SK-N-SH (cell line): ENCODE results near the gene SHISAL2B. TPM values are rescaled to one million over a fixed set of nuclear protein-coding genes. Genes with fewer than 3 reads are reported as not detected.
"Not testable (repeated sequence)": the region's sequence is repeated elsewhere in the genome, so short reads cannot be mapped to it uniquely, and the experiment has no call there.

Source experiments
- CTCF ChIA-PET: fragments of 300-600, 350-600 bp; formaldehyde crosslinking; extraction: SDS; loops from one replicate; lab custom pipeline; 2021; lab: Yijun Ruan, JAX
- POLR2A ChIA-PET: fragments of 350-600 bp; sonication (Branson Sonifier 250); formaldehyde crosslinking; extraction: SDS; loops from one replicate; lab custom pipeline; 2020; ENCODE audit warnings: antibody characterized with exemption, inconsistent platforms; lab: Yijun Ruan, JAX
- DNase-seq: peaks from one replicate; pipeline ENCODE4 v3.0.0; 2012
- H2AFZ ChIP-seq: fragments of 200-600 bp; sonication (generic); 2 replicates; pipeline ENCODE4 v1.8.1; 2016; ENCODE audit warnings: antibody characterized with exemption, mild to moderate bottlenecking, low read depth
- H3F3A ChIP-seq: fragments of 200-600 bp; sonication (generic); replicated peaks from 2 replicates; pipeline ENCODE3; 2016; ENCODE audit warnings: antibody characterized with exemption, mild to moderate bottlenecking; ENCODE audit not compliant: insufficient read depth
- H3K27ac ChIP-seq, 2 experiments: fragments of 200-500 bp in 1 of 2; fragments of 200-600 bp in 1 of 2; sonication (Bioruptor generic) in 1 of 2; sonication (generic), shearing (Covaris generic) in 1 of 2; 2 replicates each; pipeline versions ENCODE4 v1.5.1 to v1.6.1; 2014 to 2016; ENCODE audit warnings: low read depth in 2 of 2, inconsistent platforms in 1 of 2, low read length in 1 of 2, mild to moderate bottlenecking in 1 of 2, mixed read lengths in 1 of 2
- H3K27me3 ChIP-seq: fragments of 200-600 bp; sonication (generic), shearing (Covaris generic); 2 replicates; pipeline ENCODE4 v1.6.1; 2016; ENCODE audit warnings: mixed run types; ENCODE audit not compliant: insufficient read depth
- H3K36me3 ChIP-seq, 2 experiments: fragments of 200-500 bp in 1 of 2; fragments of 200-600 bp in 1 of 2; sonication (Bioruptor generic) in 1 of 2; sonication (generic) in 1 of 2; replicated peaks in 1 of 2; 2 replicates each; pipeline versions ENCODE3 to v1.5.1; 2014 to 2016; ENCODE audit warnings: low read length in 1 of 2, mild to moderate bottlenecking in 1 of 2; ENCODE audit not compliant: insufficient read depth in 2 of 2, control insufficient read depth in 1 of 2
- H3K4me1 ChIP-seq, 2 experiments: fragments of 200-500 bp in 1 of 2; fragments of 200-600 bp in 1 of 2; sonication (Bioruptor generic) in 1 of 2; sonication (generic), shearing (Covaris generic) in 1 of 2; 2 replicates each; pipeline versions ENCODE4 v1.5.1 to v1.6.1; 2014 to 2016; ENCODE audit warnings: low read depth in 1 of 2, low read length in 1 of 2, mixed run types in 1 of 2; ENCODE audit not compliant: insufficient read depth in 2 of 2, control insufficient read depth in 1 of 2
- H3K4me2 ChIP-seq: fragments of 200-600 bp; sonication (generic), shearing (Covaris generic); 2 replicates; pipeline ENCODE4 v1.6.1; 2017; ENCODE audit warnings: mixed run types
- H3K4me3 ChIP-seq, 2 experiments: fragments of 200-500 bp in 1 of 2; fragments of 200-600 bp in 1 of 2; sonication (Bioruptor generic) in 1 of 2; sonication (generic), shearing (Covaris generic) in 1 of 2; 2 replicates each; pipeline versions ENCODE4 v1.5.1 to v1.8.1; 2014 to 2016; ENCODE audit warnings: low read depth in 2 of 2, inconsistent platforms in 1 of 2, low read length in 1 of 2, mild to moderate bottlenecking in 1 of 2, mixed read lengths in 1 of 2, moderate library complexity in 1 of 2
- H3K79me2 ChIP-seq: fragments of 200-600 bp; sonication (generic); 2 replicates; pipeline ENCODE4 v1.8.1; 2017; ENCODE audit warnings: mild to moderate bottlenecking; ENCODE audit not compliant: insufficient read depth
- H3K9ac ChIP-seq: fragments of 200-600 bp; sonication (generic); 2 replicates; pipeline ENCODE4 v1.6.1; 2017; ENCODE audit warnings: mixed run types
- H3K9me2 ChIP-seq: fragments of 200-600 bp; sonication (generic); 2 replicates; pipeline ENCODE4 v1.6.1; 2017; ENCODE audit warnings: mixed run types
- H3K9me3 ChIP-seq: fragments of 200-600 bp; sonication (generic); 2 replicates; pipeline ENCODE4 v1.6.1; 2017; ENCODE audit warnings: mixed run types, mild to moderate bottlenecking, moderate library complexity
- H4K20me1 ChIP-seq: fragments of 200-600 bp; sonication (generic); 2 replicates; pipeline ENCODE4 v1.6.1; 2017; ENCODE audit warnings: mild to moderate bottlenecking, mixed run types; ENCODE audit not compliant: insufficient read depth
- FOSL2 ChIP-seq: IDR thresholded peaks from 2 replicates; pipeline ENCODE4 v1.4.0; 2012; ENCODE audit warnings: low read depth, mild to moderate bottlenecking, moderate library complexity, borderline replicate concordance
- GABPA ChIP-seq: IDR thresholded peaks from 2 replicates; pipeline ENCODE4 v1.4.0; 2012; ENCODE audit warnings: low read depth, mild to moderate bottlenecking
- MEF2A ChIP-seq: IDR thresholded peaks from 2 replicates; pipeline ENCODE4 v1.4.0; 2012; ENCODE audit warnings: low read depth, borderline replicate concordance
- MXI1 ChIP-seq: IDR thresholded peaks from 2 replicates; pipeline ENCODE4 v1.6.1; 2012; ENCODE audit warnings: mild to moderate bottlenecking, low read depth, low read length, improper control_type of control experiment
- NFIC ChIP-seq: IDR thresholded peaks from 2 replicates; pipeline ENCODE4 v1.4.0; 2012; ENCODE audit warnings: borderline replicate concordance
- NRF1 ChIP-seq: IDR thresholded peaks from 2 replicates; pipeline ENCODE4 v1.6.1; 2012; ENCODE audit warnings: low read depth, mild to moderate bottlenecking, low read length
- POLR2AphosphoS5 ChIP-seq: IDR thresholded peaks from 2 replicates; pipeline ENCODE4 v1.6.1; 2012; ENCODE audit warnings: low read depth, low read length
- TCF12 ChIP-seq: IDR thresholded peaks from 2 replicates; pipeline ENCODE4 v1.4.0; 2012
- TEAD4 ChIP-seq: IDR thresholded peaks from 2 replicates; pipeline ENCODE4 v1.4.0; 2012; ENCODE audit warnings: mild to moderate bottlenecking, borderline replicate concordance; ENCODE audit not compliant: insufficient read depth
- USF2 ChIP-seq: fragments of 150-350 bp; IDR thresholded peaks from 2 replicates; pipeline ENCODE4 v1.6.1; 2017; ENCODE audit warnings: antibody characterized with exemption, low read length, low read depth, borderline replicate concordance
- WGBS: methylation state at CpG from one replicate; pipeline ENCODE4 v1.1.6; 2017; ENCODE audit warnings: low lambda C conversion rate; 5-methylcytosine and 5-hydroxymethylcytosine counted together
- polyA plus RNA-seq, 3 experiments: library from polyadenylated mRNA; depleted of rRNA; stranded (reverse); fragments of >200 nt; gene quantifications; 2 replicates each; pipeline ENCODE4 v1.2.3, GENCODE V29; 2012
- TF ChIP-seq, protein P1 (sequence below): IDR thresholded peaks from 2 replicates; pipeline ENCODE4 v1.4.0; 2012; ENCODE audit warnings: low read depth, borderline replicate concordance
- TF ChIP-seq, protein P2 (sequence below): IDR thresholded peaks from 2 replicates; pipeline ENCODE4 v1.6.1; 2012; ENCODE audit warnings: mild to moderate bottlenecking, low read depth, low read length, moderate library complexity

SHISAL2B gene
- polyA plus RNA-seq, 1 of the 3 experiments (the other 2 are of a cell fraction), result not detected

DNA sequence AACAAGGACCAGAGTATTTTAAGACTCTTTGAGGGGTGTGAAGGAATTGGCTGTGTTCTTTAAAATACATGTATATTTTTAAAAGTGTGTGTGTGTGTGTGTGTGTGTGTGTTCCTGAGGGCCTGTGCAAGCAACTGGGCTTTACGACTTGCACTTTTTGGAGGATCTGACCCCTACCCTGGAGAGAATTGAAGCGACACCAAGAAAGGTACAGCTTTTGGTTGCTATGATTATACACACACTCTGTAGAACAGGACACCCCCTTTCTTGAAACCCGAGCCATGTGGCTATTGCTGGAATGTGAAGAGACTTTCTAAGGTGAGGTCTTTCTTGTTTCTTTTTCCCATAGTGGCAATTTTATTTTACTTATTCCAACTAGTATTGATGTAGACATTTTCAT lies 988 bp downstream of the SHISAL2B start:
- ChIA-PET POLR2A (no interaction called here), CTCF (interaction anchor here (0.8 to 1.7 kb wide), 3 partner anchors 55 to 79 kb away, joined by 4 to 6 read pairs (median 4); no protein-coding TSS in a partner anchor)
- H3K4me1 ChIP-seq, result no peaks in the 10 kb centered on the region; a peak in 1 of 4 replicates
- no peak overlapping the region for H2AFZ ChIP-seq
- peak overlapping the region; percentile 77; the same call in 1 of the 2 replicates for H3K4me2 ChIP-seq
- no peaks in the 10 kb centered on the region for H4K20me1 ChIP-seq
- no peaks in the 10 kb centered on the region for H3K9me2 ChIP-seq
- TF ChIP-seq MEF2A (no peak), MXI1 (no peak), NRF1 (no peak), TEAD4 (no peak), NFIC (no peak)
- 29% methylated on average over 3 of the region's 3 CpGs for WGBS
- no peaks in the 10 kb centered on the region for H3F3A ChIP-seq
- H3K4me3 ChIP-seq, result no peak overlapping the region
- no peaks in the 10 kb centered on the region for H3K36me3 ChIP-seq
- no peak for DNase-seq
- no peak overlapping the region for H3K27ac ChIP-seq
- H3K27me3 ChIP-seq, result peaks cover 50% of the 10 kb centered on the region
- no peak overlapping the region for H3K9ac ChIP-seq
- H3K79me2 ChIP-seq, result no peaks in the 10 kb centered on the region
- peaks cover 14% of the 10 kb centered on the region; the same call in 1 of the 2 replicates for H3K9me3 ChIP-seq

DNA sequence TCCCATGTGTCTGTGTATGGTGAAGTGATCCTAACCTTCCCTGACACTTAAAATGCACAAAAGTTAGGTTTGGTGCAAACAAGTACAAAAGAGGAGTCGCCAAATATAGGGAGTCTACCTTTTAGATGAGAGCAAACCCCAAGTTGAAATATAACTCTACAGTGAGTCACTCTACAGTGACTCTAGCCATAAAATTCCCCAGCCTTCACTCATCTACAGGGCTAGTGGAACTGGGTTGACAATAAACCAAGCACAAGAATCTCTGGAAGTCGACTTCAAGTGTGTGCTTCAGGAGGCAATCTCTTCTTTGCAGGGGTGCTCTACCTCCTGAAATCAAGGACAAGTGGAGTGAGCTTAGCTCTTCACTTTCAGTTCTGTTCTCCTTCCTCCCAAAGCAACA lies 3.3 kb downstream of the SHISAL2B start:
- DNase-seq, result no peak
- POLR2A ChIA-PET, result no interaction called here
- H3K9me3 ChIP-seq, result peaks cover 21% of the 10 kb centered on the region
- no peaks in the 10 kb centered on the region for H3K36me3 ChIP-seq
- H3K27ac ChIP-seq, result no peak overlapping the region
- no peaks in the 10 kb centered on the region for H3F3A ChIP-seq
- CTCF ChIA-PET, result no interaction called here
- peaks cover 36% of the 10 kb centered on the region for H3K27me3 ChIP-seq
- H3K4me1 ChIP-seq, result no peaks in the 10 kb centered on the region; a peak in 1 of 4 replicates
- H3K9me2 ChIP-seq, result no peaks in the 10 kb centered on the region
- H2AFZ ChIP-seq, result no peak overlapping the region
- H3K4me3 ChIP-seq, result no peak overlapping the region
- TF ChIP-seq FOSL2 (0 out of 2 replicates have a peak, but pooled peaks have one; percentile 6), POLR2AphosphoS5 (no peak)
- TF ChIP-seq, all 33 proteins: peak for 1
- H3K4me2 ChIP-seq, result no peak overlapping the region
- H3K9ac ChIP-seq, result no peak overlapping the region
- WGBS, result 0% methylated on average over 1 of the region's 2 CpGs
- H4K20me1 ChIP-seq, result no peaks in the 10 kb centered on the region
- H3K79me2 ChIP-seq, result no peaks in the 10 kb centered on the region

DNA sequence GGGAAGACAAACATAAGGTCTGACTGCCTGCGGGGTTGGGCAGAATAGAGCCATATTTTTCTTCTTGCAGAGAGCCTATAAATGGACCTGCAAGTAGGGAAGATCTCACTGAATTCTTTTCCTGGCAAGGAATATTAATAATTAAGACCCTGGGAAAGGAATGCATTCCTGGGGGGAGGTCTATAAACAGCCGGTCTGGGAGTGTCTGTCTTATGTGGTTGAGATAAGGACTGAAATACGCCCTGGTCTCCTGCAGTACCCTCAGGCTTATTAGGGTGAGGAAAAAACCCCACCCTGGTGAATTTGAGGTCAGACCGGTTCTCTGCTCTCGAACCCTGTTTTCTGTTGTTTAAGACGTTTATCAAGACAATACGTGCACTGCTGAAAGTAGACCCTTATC lies 6.1 kb downstream of the SHISAL2B start:
- H3K36me3 ChIP-seq, H3K9ac ChIP-seq, H3K4me1 ChIP-seq, DNase-seq, H4K20me1 ChIP-seq, CTCF ChIA-PET, H3K4me2 ChIP-seq, POLR2A ChIA-PET, H3K9me2 ChIP-seq, H3K27ac ChIP-seq, H2AFZ ChIP-seq, H3K27me3 ChIP-seq, H3F3A ChIP-seq, H3K79me2 ChIP-seq, H3K4me3 ChIP-seq: not testable (repeated sequence)
- H3K9me3 ChIP-seq, result peaks cover 21% of the 10 kb centered on the region
- 29% methylated on average over 7 of the region's 7 CpGs for WGBS

DNA sequence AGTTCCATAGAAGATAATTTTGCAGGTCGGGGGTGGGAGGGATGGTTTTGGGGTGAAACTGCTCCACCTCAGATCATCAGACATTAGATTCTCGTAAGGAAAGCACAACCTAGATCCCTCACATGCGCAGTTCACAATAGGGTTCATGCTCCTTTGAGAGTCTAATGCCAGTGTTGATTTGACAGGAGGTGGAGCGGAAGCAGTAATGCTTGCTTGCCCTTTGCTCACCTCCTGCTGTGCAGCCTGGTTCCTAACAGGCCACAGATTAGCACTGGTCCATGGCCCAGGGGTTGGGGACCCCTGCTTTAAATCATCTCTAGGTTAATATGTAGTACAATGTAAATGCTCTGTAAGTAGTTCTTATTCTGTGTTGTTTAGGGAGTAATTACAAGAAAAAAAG lies 10.5 kb downstream of the SHISAL2B start:
- H3K36me3 ChIP-seq, result no peaks in the 10 kb centered on the region
- H4K20me1 ChIP-seq, result no peaks in the 10 kb centered on the region
- H3K4me3 ChIP-seq, result no peak overlapping the region
- H3K27ac ChIP-seq, result no peak overlapping the region
- ChIA-PET POLR2A (no interaction called here), CTCF (no interaction called here)
- 24% methylated on average over 4 of the region's 4 CpGs for WGBS
- no peak overlapping the region for H3K9ac ChIP-seq
- peaks cover 12% of the 10 kb centered on the region for H3K9me3 ChIP-seq
- H3K9me2 ChIP-seq, result no peaks in the 10 kb centered on the region
- H3K79me2 ChIP-seq, result no peaks in the 10 kb centered on the region
- H3K27me3 ChIP-seq, result peaks cover 4% of the 10 kb centered on the region; the same call in 1 of the 2 replicates
- H3F3A ChIP-seq, result no peaks in the 10 kb centered on the region
- no peak for DNase-seq
- H2AFZ ChIP-seq, result no peak overlapping the region
- H3K4me1 ChIP-seq, result no peaks in the 10 kb centered on the region
- H3K4me2 ChIP-seq, result no peak overlapping the region
- TF ChIP-seq USF2 (no peak), GABPA (no peak), POLR2AphosphoS5 (no peak), TCF12 (no peak)
- TF ChIP-seq, protein P1, sequence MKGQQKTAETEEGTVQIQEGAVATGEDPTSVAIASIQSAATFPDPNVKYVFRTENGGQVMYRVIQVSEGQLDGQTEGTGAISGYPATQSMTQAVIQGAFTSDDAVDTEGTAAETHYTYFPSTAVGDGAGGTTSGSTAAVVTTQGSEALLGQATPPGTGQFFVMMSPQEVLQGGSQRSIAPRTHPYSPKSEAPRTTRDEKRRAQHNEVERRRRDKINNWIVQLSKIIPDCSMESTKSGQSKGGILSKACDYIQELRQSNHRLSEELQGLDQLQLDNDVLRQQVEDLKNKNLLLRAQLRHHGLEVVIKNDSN, result no peak
- TF ChIP-seq, protein P2, sequence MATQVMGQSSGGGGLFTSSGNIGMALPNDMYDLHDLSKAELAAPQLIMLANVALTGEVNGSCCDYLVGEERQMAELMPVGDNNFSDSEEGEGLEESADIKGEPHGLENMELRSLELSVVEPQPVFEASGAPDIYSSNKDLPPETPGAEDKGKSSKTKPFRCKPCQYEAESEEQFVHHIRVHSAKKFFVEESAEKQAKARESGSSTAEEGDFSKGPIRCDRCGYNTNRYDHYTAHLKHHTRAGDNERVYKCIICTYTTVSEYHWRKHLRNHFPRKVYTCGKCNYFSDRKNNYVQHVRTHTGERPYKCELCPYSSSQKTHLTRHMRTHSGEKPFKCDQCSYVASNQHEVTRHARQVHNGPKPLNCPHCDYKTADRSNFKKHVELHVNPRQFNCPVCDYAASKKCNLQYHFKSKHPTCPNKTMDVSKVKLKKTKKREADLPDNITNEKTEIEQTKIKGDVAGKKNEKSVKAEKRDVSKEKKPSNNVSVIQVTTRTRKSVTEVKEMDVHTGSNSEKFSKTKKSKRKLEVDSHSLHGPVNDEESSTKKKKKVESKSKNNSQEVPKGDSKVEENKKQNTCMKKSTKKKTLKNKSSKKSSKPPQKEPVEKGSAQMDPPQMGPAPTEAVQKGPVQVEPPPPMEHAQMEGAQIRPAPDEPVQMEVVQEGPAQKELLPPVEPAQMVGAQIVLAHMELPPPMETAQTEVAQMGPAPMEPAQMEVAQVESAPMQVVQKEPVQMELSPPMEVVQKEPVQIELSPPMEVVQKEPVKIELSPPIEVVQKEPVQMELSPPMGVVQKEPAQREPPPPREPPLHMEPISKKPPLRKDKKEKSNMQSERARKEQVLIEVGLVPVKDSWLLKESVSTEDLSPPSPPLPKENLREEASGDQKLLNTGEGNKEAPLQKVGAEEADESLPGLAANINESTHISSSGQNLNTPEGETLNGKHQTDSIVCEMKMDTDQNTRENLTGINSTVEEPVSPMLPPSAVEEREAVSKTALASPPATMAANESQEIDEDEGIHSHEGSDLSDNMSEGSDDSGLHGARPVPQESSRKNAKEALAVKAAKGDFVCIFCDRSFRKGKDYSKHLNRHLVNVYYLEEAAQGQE, result no peak
